ENCODE results near the gene ACO2.
A peak's percentile ranks its signal among the peaks of the same experiment; 100 is the strongest.
"Not testable (repeated sequence)": the region's sequence is repeated elsewhere in the genome, so short reads cannot be mapped to it uniquely, and the experiment has no call there.

The ACO2 gene

GRCh38 chr22:41468381-41469217 lies at the start of gene ACO2, which contains the start of gene PHF5A:
ACO2 (plus strand) TSS chr22:41469117; CDS start chr22:41469147, 30 bp downstream.
PHF5A (minus strand) TSS chr22:41468692; CDS start chr22:41468653, 39 bp downstream.
- DNase-seq (ENCODE audit: low spot score): peak; percentile 99

- no peak for DNase-seq (ENCODE audit: low spot score)
Observed at GRCh38 chr22:41425660-41426365, 43.1 kb upstream of the ACO2 start.

- no peak for DNase-seq (ENCODE audit: low spot score)
Observed at GRCh38 chr22:41429232-41429950, 39.5 kb upstream of the ACO2 start.

- DNase-seq (ENCODE audit: low spot score): no peak
Observed at GRCh38 chr22:41429951-41430332, 39.0 kb upstream of the ACO2 start.

DNA sequence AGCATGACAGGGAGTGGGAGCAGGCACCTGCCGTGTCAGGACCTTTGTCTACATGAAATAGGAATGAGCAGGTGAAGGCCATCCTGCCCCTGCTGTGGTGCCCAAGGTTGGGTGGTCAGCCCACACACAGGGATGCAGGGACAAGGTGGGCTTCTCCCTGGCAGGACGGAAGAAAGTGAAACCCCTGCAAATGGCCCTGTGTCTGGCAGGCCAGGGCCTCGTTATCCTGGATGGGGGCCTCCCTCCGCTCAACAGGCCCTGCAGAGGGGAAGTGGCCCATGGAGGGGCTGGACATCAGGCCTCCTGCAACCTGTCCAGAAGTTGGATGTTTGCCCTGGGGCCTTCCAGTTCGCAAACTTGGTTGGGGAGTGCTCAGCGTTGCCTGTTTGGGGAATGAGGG lies 37.3 kb upstream of the ACO2 start:
- DNase-seq (ENCODE audit: low spot score): no peak

DNA sequence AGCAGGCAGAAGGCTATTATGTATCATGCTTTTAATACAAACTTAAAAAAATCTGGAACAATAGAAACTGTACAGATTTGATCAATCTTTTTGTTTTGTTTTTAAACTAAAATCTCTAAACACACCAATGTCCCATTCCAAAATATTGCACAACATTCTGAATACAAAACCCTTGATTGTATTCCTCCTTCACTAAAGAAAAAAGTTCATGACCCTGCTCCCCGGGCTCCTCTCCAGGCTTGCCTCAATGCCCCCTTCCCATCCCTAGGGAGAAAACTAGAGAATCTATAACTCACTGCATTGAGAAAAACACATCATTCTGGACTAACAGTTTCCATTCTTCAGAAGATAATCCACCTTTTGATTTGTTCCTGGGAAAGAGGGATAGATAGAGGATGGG lies 35.4 kb upstream of the ACO2 start:
- not testable (repeated sequence) for DNase-seq (ENCODE audit: low spot score)

DNA sequence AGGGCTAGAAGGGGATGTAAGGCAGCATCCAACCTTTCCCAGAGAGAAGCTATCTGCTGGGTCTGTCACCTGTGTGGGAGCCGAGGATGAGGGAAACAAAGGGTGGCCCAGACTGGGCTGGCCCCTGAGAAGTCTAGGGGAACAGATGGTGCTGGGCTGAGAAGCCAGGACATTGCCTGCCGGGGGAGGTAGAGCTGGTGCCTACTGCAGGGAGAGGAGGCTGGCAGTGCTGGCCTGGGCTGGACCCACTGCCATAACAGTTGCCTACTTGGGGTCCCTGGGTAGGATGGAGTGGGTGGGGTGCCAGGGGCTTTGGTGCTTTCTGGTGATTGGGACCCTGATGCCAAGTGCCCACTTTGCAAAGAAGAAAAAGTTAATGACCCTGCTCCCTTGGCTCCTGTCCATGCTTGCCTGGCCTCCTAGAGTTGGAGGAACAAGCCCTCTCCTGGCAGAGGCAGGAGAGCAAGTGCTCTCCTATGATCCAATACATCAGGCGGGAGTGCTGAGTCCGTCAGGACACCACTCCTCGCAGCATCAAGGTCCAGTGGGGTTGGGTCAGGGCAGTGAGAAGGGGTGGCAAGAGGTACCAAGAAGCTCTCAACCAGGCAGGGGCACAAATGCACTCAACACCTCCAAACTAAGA lies 34.4 kb upstream of the ACO2 start:
- DNase-seq (ENCODE audit: low spot score): not testable (repeated sequence)

DNA sequence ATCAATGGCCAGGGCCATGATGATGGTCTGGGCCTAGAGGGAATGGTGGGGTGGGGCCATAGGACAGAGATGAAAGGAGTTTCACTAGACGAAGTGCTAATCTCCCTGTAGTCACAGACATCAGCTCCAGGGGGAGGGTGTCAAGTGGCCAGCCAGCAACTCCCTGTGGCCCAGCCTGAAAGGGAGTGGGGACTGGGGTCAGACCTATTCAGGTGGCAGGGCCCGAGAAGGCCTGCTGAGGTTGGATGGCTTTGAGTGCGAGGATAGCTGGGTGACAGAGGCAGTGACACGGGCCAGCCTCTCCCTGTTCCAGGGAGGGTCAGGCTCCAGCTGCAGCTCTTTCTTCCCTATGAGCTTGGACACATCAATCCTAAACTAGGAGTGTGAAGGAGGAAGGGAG lies 33.4 kb upstream of the ACO2 start:
- DNase-seq (ENCODE audit: low spot score): no peak

DNA sequence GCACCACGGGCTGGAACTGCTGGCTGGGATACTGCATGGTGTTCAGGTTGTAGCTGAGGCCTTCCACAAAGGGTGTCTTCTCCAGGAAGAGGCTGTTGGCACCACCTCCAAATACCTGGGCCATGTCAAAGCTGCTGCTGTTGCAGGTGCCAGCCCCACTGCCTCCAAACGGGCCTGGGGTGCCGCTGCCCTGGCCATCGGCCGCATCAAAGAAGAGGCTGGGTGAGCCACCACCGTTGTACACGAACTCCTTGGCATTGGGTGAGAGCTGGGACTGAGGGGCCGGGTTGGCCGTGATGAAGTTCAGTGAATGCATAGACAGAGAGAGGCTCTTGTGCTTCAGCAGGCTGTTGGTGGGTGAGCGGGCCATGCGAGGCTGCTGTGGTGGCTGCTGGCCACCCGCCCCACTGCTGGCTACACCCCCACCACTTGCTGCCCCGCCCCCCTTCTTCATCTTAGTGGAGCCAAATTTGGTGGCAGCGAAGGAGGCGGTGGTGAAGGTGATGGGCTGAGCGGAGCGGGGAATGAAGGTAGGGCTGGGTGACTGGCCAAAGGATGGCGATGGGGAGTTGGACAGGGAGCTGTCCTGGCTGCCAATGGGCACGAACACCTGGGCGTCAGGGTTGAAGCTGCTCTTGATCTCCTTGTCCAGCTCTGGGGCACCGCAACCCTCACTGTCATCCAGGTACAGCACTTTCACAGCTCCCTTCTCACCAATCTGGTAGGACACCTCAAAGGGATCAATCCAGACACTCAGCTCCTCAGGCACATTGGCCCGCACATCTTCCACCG lies 32.4 kb upstream of the ACO2 start:
- DNase-seq (ENCODE audit: low spot score): no peak

DNA sequence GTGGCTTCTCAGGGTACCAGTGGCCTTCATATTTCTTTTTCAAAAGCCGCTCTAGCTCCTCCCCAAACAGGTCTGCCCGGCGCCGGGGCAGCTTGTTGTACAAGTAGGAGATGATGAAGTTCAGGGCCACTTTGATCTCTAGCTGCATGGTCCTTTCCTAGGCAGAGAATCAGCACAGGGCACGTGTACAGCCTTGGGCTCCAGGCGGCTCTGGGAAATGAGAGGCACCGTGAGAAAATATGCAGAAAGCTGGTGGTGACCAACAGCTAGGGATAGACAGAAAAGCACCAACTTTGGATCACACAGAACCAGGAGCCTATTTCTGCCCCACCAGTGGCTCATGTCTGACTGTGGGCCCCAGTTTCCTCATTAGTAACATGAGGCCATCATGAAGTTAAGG lies 31.7 kb upstream of the ACO2 start:
- no peak for DNase-seq (ENCODE audit: low spot score)

GRCh38 chr22:41440511-41440910 lies 28.4 kb upstream of the ACO2 start:
- not testable (repeated sequence) for DNase-seq (ENCODE audit: low spot score)

- DNase-seq (ENCODE audit: low spot score): no peak
Observed at GRCh38 chr22:41442240-41442792, 26.6 kb upstream of the ACO2 start.

GRCh38 chr22:41444360-41445128 lies 24.4 kb upstream of the ACO2 start:
- DNase-seq (ENCODE audit: low spot score): peak; percentile 90

DNA sequence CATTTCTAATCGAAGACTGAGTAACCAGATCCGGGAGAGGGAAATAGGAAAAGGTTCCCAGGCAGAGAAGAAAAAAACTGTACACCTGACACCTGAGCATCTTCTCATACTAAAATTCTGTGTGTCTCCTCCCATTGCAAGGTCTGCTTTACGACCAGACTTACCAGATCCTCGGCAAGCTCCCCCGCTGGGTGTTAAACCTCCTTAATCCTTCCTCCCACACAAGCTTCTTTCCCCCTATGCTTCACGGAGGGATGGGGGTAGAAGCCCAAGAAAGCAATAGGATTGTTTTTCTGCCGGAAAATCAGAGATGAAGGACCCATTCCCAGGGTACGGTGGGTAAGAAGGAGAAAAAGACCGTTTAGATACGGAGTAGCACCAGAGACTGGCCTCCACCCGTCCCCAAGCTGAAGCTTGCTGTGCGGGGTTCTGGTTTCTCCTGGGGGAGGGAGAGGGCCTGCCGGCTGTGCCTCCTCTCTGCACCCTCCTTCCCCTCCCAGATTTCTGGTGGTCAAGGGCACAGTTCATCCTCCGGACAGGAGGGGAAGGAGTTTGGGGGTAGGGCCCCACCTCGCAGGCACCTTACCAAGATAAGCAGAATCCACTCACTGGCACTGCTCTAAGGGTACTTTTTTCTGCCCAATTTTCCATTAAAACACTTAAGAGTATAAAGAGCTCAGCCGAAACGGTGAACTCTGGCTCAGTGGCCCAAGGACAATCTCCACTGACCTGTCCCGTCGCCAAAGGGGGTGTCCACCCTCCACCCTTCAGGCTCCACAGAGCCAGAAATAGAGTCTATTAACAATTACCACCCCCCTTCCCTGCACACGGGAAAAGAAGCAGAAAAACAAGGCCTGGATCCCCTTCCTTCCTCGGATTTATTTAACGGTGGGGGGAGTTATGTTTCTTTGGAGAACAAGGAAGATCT lies 23.5 kb upstream of the ACO2 start:
- DNase-seq (ENCODE audit: low spot score): peak; percentile 54

- peak; percentile 48 for DNase-seq (ENCODE audit: low spot score)
Observed at GRCh38 chr22:41446057-41446501, 22.8 kb upstream of the ACO2 start.

GRCh38 chr22:41446639-41447434 lies 22.1 kb upstream of the ACO2 start, which contains the start of gene TOB2:
TOB2 (minus strand) TSS chr22:41446801; CDS start chr22:41437345, 9,456 bp downstream.
- peak; percentile 94 for DNase-seq (ENCODE audit: low spot score)

DNA sequence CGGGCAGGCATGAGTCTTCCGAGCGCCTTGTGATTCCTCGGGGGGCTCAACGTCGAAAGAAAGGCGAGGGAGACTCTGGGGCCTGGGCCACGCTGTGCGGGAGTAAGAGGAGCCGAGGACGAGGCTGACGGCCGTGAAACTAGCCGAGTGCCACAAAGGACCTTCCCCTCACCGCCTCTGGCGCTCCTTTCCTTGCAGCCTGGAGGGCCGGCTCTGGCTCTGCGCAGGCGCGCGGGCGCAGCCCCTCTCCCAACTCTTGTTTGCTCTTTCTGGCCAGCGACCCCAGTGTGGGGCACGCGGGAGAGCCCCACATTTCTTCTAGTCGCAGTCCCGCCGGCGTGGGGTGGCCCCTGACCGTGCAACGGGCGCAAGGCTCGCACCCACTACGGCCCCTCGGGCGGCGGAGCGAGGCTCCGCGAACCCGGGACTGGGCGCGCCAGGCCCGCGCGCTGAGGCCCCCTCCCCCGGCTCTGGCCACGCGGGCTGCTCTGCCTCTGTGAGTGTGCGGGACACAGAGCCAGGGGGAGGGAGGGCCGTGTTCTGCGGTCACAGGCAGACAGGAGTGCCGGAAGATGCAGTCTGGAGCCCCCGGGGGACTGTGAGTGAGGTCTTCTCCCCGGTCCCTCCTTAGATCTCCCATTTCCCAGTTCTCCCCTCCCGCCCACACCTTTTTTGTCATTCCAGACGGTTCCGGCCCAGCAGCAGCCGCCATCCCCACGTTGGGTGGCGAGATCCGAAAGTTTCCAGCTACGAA lies 21.3 kb upstream of the ACO2 start:
- peak; percentile 65 for DNase-seq (ENCODE audit: low spot score)

Measured in hematopoietic multipotent progenitor cell treated with erythropoietin and hydrocortisone succinate and interleukin-3 and kit ligand, for 17 days (in vitro differentiated cells).